HepG2 (cell line): ENCODE measurements around the gene SOX9. TPM values are rescaled to one million over a fixed set of nuclear protein-coding genes. Genes with fewer than 3 reads are reported as not detected.

Source experiments
- CHD2 ChIP-seq: IDR thresholded peaks from 2 replicates; pipeline ENCODE4 v1.6.1; 2011; ENCODE audit warnings: low read depth, low read length, improper control_type of control experiment
- ERF ChIP-seq: IDR thresholded peaks from 2 replicates; pipeline ENCODE4 v1.6.1; 2018; ENCODE audit warnings: missing biosample characterization, missing genetic modification reagents
- LRRFIP1 ChIP-seq: sonication (generic); formaldehyde crosslinking; conservative IDR thresholded peaks from 2 replicates; pipeline ENCODE4 v1.4.0; 2020; ENCODE audit warnings: missing genetic modification reagents
- PPARG ChIP-seq: conservative IDR thresholded peaks from 2 replicates; pipeline ENCODE4 v1.6.1; 2016; ENCODE audit warnings: missing biosample characterization, missing genetic modification reagents
- SAP130 ChIP-seq: IDR thresholded peaks from 2 replicates; pipeline ENCODE4 v1.6.1; 2016; ENCODE audit warnings: low read depth
- TEAD3 ChIP-seq: optimal IDR thresholded peaks from 2 replicates; pipeline ENCODE3; 2016; ENCODE audit warnings: borderline replicate concordance
- ZBTB21 ChIP-seq: sonication (generic); formaldehyde crosslinking; IDR thresholded peaks from 2 replicates; pipeline ENCODE4 v1.4.0; 2020; ENCODE audit warnings: missing genetic modification reagents
- ZFP1 ChIP-seq: IDR thresholded peaks from 2 replicates; pipeline ENCODE4 v1.6.1; 2016
- ZMAT3 ChIP-seq: sonication (generic); formaldehyde crosslinking; conservative IDR thresholded peaks from 2 replicates; pipeline ENCODE4 v1.7.0; 2021; ENCODE audit warnings: missing genetic modification reagents
- ZNF543 ChIP-seq: sonication (generic); formaldehyde crosslinking; IDR thresholded peaks from 2 replicates; pipeline ENCODE4 v1.4.0; 2020; ENCODE audit warnings: mild to moderate bottlenecking, missing genetic modification reagents
- ZNF570 ChIP-seq: sonication (generic); formaldehyde crosslinking; IDR thresholded peaks from 2 replicates; pipeline ENCODE4 v1.4.0; 2020; ENCODE audit warnings: mild to moderate bottlenecking, missing genetic modification reagents, borderline replicate concordance
- ZNF747 ChIP-seq: sonication (generic); formaldehyde crosslinking; IDR thresholded peaks from 2 replicates; pipeline ENCODE4 v1.8.1; 2023; ENCODE audit warnings: missing genetic modification reagents, mild to moderate bottlenecking, borderline replicate concordance
- ZNF781 ChIP-seq: sonication (generic); formaldehyde crosslinking; IDR thresholded peaks from 2 replicates; pipeline ENCODE4 v1.5.1; 2020; ENCODE audit warnings: borderline replicate concordance, mild to moderate bottlenecking, missing genetic modification reagents; ENCODE audit errors: not compliant biosample characterization
- polyA plus RNA-seq, 8 experiments: library from polyadenylated mRNA; depleted of rRNA in 3 of 8; stranded (reverse) in 7 of 8; unstranded in 1 of 8; fragments of >200 nt; fragmentation: Illumina TruSeq in 4 of 8; extraction: Trizol in 4 of 8; gene quantifications; 2 replicates each; pipeline versions ENCODE4 v1.2.1 to v1.2.3, GENCODE V29; 2011 to 2016; ENCODE audit warnings: low read depth in 4 of 8, missing spikeins in 1 of 8, mixed read lengths in 1 of 8; ENCODE audit not compliant: insufficient read depth in 1 of 8
- total RNA-seq, 5 experiments: library from RNA; depleted of rRNA; stranded (reverse); fragments of >200 nt; fragmentation: Illumina TruSeq; extraction: Trizol; gene quantifications; 2 replicates each; pipeline ENCODE4 v1.2.3, GENCODE V29; 2016; ENCODE audit warnings: low read depth in 1 of 5
- TF ChIP-seq, protein P1 (sequence below): sonication (generic); formaldehyde crosslinking; IDR thresholded peaks from 2 replicates; pipeline ENCODE4 v1.4.0; 2020; ENCODE audit warnings: low read depth, missing genetic modification reagents
- TF ChIP-seq, protein P2 (sequence below): IDR thresholded peaks from 2 replicates; pipeline ENCODE4 v1.6.1; 2016
- TF ChIP-seq, protein P3 (sequence below): sonication (generic); formaldehyde crosslinking; IDR thresholded peaks from 2 replicates; pipeline ENCODE4 v1.4.0; 2020; ENCODE audit warnings: missing genetic modification reagents; ENCODE audit errors: not compliant biosample characterization

SOX9 gene
- total and polyA plus RNA-seq, 2 of the 13 experiments (the other 11 are each of a cell fraction or from before 2014, with no cell fraction given), result 16.1 to 27.6 TPM

- TF ChIP-seq, protein P1, sequence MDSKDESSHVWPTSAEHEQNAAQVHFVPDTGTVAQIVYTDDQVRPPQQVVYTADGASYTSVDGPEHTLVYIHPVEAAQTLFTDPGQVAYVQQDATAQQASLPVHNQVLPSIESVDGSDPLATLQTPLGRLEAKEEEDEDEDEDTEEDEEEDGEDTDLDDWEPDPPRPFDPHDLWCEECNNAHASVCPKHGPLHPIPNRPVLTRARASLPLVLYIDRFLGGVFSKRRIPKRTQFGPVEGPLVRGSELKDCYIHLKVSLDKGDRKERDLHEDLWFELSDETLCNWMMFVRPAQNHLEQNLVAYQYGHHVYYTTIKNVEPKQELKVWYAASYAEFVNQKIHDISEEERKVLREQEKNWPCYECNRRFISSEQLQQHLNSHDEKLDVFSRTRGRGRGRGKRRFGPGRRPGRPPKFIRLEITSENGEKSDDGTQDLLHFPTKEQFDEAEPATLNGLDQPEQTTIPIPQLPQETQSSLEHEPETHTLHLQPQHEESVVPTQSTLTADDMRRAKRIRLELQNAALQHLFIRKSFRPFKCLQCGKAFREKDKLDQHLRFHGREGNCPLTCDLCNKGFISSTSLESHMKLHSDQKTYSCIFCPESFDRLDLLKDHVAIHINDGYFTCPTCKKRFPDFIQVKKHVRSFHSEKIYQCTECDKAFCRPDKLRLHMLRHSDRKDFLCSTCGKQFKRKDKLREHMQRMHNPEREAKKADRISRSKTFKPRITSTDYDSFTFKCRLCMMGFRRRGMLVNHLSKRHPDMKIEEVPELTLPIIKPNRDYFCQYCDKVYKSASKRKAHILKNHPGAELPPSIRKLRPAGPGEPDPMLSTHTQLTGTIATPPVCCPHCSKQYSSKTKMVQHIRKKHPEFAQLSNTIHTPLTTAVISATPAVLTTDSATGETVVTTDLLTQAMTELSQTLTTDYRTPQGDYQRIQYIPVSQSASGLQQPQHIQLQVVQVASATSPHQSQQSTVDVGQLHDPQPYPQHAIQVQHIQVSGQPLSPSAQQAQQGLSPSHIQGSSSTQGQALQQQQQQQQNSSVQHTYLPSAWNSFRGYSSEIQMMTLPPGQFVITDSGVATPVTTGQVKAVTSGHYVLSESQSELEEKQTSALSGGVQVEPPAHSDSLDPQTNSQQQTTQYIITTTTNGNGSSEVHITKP (CRISPR knock-in tag), result 0 out of 2 replicates have a peak, but pooled peaks have one; percentile 17
- TF ChIP-seq ZNF747 (no peak), ZNF543 (CRISPR knock-in tag) (no peak), TEAD3 (peak; percentile 29), CHD2 (peak; percentile 18), ZBTB21 (CRISPR knock-in tag) (peak; percentile 71; the same call in 1 of the 2 replicates), SAP130 (CRISPR knock-in tag) (peak; percentile 80), LRRFIP1 (CRISPR knock-in tag) (no peak), ERF (CRISPR knock-in tag) (peak; percentile 39; the same call in 1 of the 2 replicates), ZMAT3 (CRISPR knock-in tag) (no peak), ZFP1 (CRISPR knock-in tag) (0 out of 2 replicates have a peak, but pooled peaks have one; percentile 33), ZNF781 (no peak), PPARG (CRISPR knock-in tag) (peak; percentile 63), ZNF570 (CRISPR knock-in tag) (no peak)
- TF ChIP-seq, protein P2, sequence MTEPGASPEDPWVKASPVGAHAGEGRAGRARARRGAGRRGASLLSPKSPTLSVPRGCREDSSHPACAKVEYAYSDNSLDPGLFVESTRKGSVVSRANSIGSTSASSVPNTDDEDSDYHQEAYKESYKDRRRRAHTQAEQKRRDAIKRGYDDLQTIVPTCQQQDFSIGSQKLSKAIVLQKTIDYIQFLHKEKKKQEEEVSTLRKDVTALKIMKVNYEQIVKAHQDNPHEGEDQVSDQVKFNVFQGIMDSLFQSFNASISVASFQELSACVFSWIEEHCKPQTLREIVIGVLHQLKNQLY (CRISPR knock-in tag), result no peak
- TF ChIP-seq, protein P3, sequence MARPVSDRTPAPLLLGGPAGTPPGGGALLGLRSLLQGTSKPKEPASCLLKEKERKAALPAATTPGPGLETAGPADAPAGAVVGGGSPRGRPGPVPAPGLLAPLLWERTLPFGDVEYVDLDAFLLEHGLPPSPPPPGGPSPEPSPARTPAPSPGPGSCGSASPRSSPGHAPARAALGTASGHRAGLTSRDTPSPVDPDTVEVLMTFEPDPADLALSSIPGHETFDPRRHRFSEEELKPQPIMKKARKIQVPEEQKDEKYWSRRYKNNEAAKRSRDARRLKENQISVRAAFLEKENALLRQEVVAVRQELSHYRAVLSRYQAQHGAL, result no peak
Observed at GRCh38 chr17:72126575-72127486, 6.0 kb downstream of the SOX9 start (continued).
